K562 (cell line): ENCODE data around the gene LIMD2. TPM values are rescaled to one million over a fixed set of nuclear protein-coding genes. Genes with fewer than 3 reads are reported as not detected.

Source experiments
- ARID1B ChIP-seq: fragments of 450-650 bp; IDR thresholded peaks from 2 replicates; pipeline ENCODE4 v1.6.1; 2016; ENCODE audit warnings: antibody characterized with exemption, mild to moderate bottlenecking, inconsistent platforms
- ATF4 ChIP-seq: fragments of 450-650 bp; formaldehyde crosslinking; IDR thresholded peaks from 2 replicates; pipeline ENCODE4 v1.4.0; 2022; ENCODE audit warnings: mild to moderate bottlenecking, moderate library complexity
- CHAMP1 ChIP-seq: fragments of 450-650 bp; IDR thresholded peaks from 2 replicates; pipeline ENCODE4 v1.6.1; 2016; ENCODE audit warnings: mild to moderate bottlenecking
- DIDO1 ChIP-seq: fragments of 450-650 bp; IDR thresholded peaks from 2 replicates; pipeline ENCODE4 v1.6.1; 2016; ENCODE audit warnings: low read depth, missing biosample characterization, missing genetic modification characterization
- KAT8 ChIP-seq: fragments of 450-650 bp; IDR thresholded peaks from 2 replicates; pipeline ENCODE4 v1.6.1; 2016; ENCODE audit warnings: low read depth, mild to moderate bottlenecking
- NUFIP1 ChIP-seq: fragments of 450-650 bp; IDR thresholded peaks from 2 replicates; pipeline ENCODE4 v1.6.1; 2018; ENCODE audit not compliant: partially characterized antibody
- POLR2G ChIP-seq: fragments of 200-400 bp; formaldehyde crosslinking; IDR thresholded peaks from 2 replicates; pipeline ENCODE4 v1.6.1; 2017; ENCODE audit warnings: low read depth, mild to moderate bottlenecking, antibody characterized with exemption, low read length, moderate library complexity
- RB1 ChIP-seq: fragments of 450-650 bp; IDR thresholded peaks from 2 replicates; pipeline ENCODE4 v1.6.1; 2017; ENCODE audit warnings: low read depth, mild to moderate bottlenecking
- RBM17 ChIP-seq: fragments of 200-400 bp; formaldehyde crosslinking; IDR thresholded peaks from 2 replicates; pipeline ENCODE4 v1.6.1; 2017; ENCODE audit warnings: low read depth, mild to moderate bottlenecking, low read length, borderline replicate concordance
- RERE ChIP-seq: sonication (generic); formaldehyde crosslinking; IDR thresholded peaks from 2 replicates; pipeline ENCODE4 v1.8.0; 2023; ENCODE audit warnings: missing genetic modification reagents, mild to moderate bottlenecking, borderline replicate concordance
- SOX6 ChIP-seq: fragments of 450-650 bp; IDR thresholded peaks from 2 replicates; pipeline ENCODE4 v1.6.1; 2014; ENCODE audit warnings: mild to moderate bottlenecking
- SREBF2 ChIP-seq: sonication (generic); formaldehyde crosslinking; IDR thresholded peaks from 2 replicates; pipeline ENCODE4 v1.4.0; 2020; ENCODE audit warnings: mild to moderate bottlenecking, missing genetic modification reagents
- UBTF ChIP-seq, 2 experiments: IDR thresholded peaks; 2 replicates each; pipeline ENCODE4 v1.6.1; 2012; ENCODE audit warnings: improper control_type of control experiment in 2 of 2, low read depth in 2 of 2, low read length in 2 of 2, borderline replicate concordance in 1 of 2
- ZBTB1 ChIP-seq: sonication (generic); formaldehyde crosslinking; IDR thresholded peaks from 2 replicates; pipeline ENCODE4 v1.8.1; 2023; ENCODE audit warnings: missing genetic modification reagents, low read depth, mild to moderate bottlenecking, borderline replicate concordance
- ZFP36 ChIP-seq: fragments of 150-350 bp; IDR thresholded peaks from 2 replicates; pipeline ENCODE4 v1.6.1; 2018; ENCODE audit warnings: low read length, low read depth; ENCODE audit not compliant: partially characterized antibody
- ZSCAN29 ChIP-seq: fragments of 450-650 bp; IDR thresholded peaks from 2 replicates; pipeline ENCODE4 v1.6.1; 2017
- polyA plus RNA-seq, 8 experiments: library from polyadenylated mRNA; depleted of rRNA in 4 of 8; stranded (reverse) in 5 of 8; unstranded in 3 of 8; fragments of >200 nt; fragmentation: Nextera tagmentation in 2 of 8; fragmentation: Illumina TruSeq in 1 of 8; extraction: Ambion mirVana in 2 of 8; extraction: Trizol in 1 of 8; gene quantifications; 2 replicates each; pipeline versions ENCODE4 v1.2.1 to v1.2.3, GENCODE V29; 2011 to 2014; ENCODE audit warnings: inconsistent platforms in 1 of 8, missing spikeins in 1 of 8
- total RNA-seq, 7 experiments: library from RNA; depleted of rRNA in 6 of 7; stranded (reverse); fragments of >200 nt in 6 of 7; fragmentation: Illumina TruSeq in 2 of 7; extraction: Trizol in 2 of 7; gene quantifications; 2 replicates each; pipeline versions ENCODE4 v1.2.1 to v1.2.3, GENCODE V29; 2011 to 2021; ENCODE audit warnings: low replicate concordance in 1 of 7

LIMD2 gene
- total and polyA plus RNA-seq, 9 of the 15 experiments (the other 6 are each of a cell fraction or from before 2014, with no cell fraction given): 0.07 to 11.2 (median 2.8) TPM

GRCh38 chr17:63741408-63742173, 41.7 kb upstream of the LIMD2 start, which contains the start of gene STRADA (continued):
- no peak for TF ChIP-seq CHAMP1
- TF ChIP-seq NUFIP1: no peak
- peak; percentile 44; the same call in 1 of the 2 replicates for TF ChIP-seq DIDO1
- TF ChIP-seq SOX6: peak; percentile 12; the same call in 1 of the 2 replicates
- no peak for TF ChIP-seq KAT8
- TF ChIP-seq POLR2G: peak; percentile 97
- TF ChIP-seq ATF4: 0 out of 2 replicates have a peak, but pooled peaks have one; percentile 8
- peak; percentile 74; the same call in 1 of the 2 replicates for TF ChIP-seq ZBTB1
- TF ChIP-seq RERE (CRISPR knock-in tag): no peak
- TF ChIP-seq UBTF (IDR thresholded peaks at IDR 0.05; ENCODE audit: borderline replicate concordance in 1 of 2, low read depth in 2 of 2, low read length in 2 of 2): no peak
- TF ChIP-seq ZFP36: no peak
- no peak for TF ChIP-seq ZSCAN29
- no peak for TF ChIP-seq RBM17
- peak; percentile 95 for TF ChIP-seq RB1
- no peak for TF ChIP-seq SREBF2 (CRISPR knock-in tag)
- TF ChIP-seq ARID1B: no peak
